ENCODE results near the gene GPHA2.

DNA sequence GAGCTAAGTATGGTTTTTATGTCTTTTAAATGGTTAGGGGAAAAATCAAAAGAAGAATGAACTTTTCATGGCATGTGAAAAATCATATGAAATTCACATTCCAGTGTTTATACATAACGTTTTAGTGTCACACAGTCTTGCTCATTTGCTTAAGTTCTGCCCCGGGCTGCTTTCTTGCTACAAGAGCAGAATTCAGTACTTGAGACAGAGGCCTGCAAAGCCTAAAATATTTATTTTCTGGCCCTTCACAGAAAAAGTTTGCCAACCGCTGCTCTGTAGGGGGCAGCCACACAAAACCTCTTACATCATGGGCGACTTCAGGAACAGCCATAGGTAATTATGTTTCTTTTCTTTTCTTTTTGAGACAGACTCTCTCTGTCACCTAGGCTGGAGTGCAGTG lies 17.7 kb downstream of the GPHA2 start:
- peak; percentile 25 to 41 for TF ChIP-seq CTCF (conservative IDR thresholded peaks at IDR 0.05 in 1 of 2, IDR thresholded peaks at IDR 0.05 in 1 of 2; ENCODE audit: low read depth in 1 of 2, low read length in 2 of 2)
- TF ChIP-seq EZH2 (IDR thresholded peaks at IDR 0.05; ENCODE audit: low read length, missing control alignments), result no peak
